ENCODE measurements around the gene GPRIN1. TPM values are rescaled to one million over a fixed set of nuclear protein-coding genes. Genes with fewer than 3 reads are reported as not detected.

The GPRIN1 gene
- total RNA-seq, 2 donors from 2014 or later, result 0.27 to 2.0 TPM

DNA sequence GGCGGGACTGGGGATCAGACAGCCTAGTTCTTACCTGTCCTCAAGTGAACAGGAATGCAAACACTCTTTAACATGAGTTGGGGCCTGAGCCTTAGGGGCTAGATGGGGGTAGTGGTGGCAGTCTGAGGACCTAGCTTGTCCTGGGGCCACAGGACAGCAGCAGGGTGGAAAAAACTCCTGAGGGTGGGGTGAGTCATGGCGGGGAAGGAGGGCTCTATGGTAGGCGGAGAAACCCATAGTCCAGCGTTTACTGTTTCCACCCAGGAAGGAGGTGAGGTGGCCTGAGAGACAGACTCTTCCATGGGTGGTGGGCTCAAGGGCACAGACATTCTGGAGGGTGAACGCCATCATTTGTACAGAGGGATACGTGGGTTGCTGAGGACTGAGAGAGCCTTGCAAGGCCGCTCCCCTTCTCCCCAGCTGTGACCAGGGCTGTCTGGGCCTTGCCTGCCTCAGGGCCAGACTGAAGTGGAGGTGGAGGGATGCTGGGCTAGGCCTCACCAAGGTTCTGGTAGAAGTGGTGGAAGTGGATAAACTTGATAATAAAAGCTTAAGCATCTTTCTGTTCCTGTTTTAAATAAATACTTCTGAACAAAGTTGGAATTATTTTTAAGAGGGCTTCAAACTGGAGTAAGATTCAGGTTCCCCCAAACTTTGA is 36.2 kb upstream of the GPRIN1 start:
- ATAC-seq (ENCODE audit: insufficient number of reproducible peaks, low FRiP score, low read depth), result no peak

DNA sequence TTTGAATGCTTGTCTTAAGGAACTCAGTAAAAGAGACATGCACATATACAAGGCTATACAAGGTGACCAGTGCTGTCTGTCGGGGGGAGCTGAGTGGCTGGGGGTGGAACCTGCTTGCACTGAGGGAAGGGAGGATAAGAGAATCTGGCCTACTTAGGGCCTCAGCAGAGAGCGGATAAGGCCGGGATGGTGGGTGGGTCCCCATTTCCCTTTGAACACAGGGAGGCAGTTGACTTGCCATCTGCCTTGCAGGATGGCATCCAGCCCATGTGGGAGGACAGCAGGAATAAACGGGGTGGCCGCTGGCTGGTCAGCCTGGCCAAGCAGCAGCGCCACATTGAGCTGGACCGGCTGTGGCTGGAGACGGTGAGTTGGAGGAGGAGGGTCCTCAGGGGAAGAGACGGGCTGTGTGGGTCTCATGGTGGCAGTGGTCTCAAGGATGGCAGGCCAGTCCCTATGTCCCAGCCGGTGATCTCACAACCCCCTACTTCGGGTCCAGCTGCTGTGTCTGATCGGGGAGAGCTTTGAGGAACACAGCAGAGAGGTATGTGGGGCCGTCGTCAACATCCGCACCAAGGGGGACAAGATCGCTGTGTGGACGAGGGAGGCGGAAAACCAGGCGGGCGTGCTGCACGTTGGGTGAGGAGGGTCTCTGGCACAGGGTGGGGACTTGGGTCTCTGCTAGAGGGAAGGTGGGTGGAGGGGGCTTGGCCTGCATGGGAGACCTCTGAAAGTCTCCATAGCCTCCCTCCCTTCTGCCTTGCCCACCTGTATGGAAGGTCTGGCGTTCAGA is 35.1 kb upstream of the GPRIN1 start:
- H3K27me3 ChIP-seq (replicated peaks; ENCODE audit: insufficient read depth), result no peaks in the 10 kb centered on the region
- ATAC-seq (ENCODE audit: insufficient number of reproducible peaks, low FRiP score, low read depth), result no peak
- TF ChIP-seq, protein P1, sequence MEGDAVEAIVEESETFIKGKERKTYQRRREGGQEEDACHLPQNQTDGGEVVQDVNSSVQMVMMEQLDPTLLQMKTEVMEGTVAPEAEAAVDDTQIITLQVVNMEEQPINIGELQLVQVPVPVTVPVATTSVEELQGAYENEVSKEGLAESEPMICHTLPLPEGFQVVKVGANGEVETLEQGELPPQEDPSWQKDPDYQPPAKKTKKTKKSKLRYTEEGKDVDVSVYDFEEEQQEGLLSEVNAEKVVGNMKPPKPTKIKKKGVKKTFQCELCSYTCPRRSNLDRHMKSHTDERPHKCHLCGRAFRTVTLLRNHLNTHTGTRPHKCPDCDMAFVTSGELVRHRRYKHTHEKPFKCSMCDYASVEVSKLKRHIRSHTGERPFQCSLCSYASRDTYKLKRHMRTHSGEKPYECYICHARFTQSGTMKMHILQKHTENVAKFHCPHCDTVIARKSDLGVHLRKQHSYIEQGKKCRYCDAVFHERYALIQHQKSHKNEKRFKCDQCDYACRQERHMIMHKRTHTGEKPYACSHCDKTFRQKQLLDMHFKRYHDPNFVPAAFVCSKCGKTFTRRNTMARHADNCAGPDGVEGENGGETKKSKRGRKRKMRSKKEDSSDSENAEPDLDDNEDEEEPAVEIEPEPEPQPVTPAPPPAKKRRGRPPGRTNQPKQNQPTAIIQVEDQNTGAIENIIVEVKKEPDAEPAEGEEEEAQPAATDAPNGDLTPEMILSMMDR (IDR thresholded peaks at IDR 0.05), result no peak

More for the DNA sequence above, 36.2 kb upstream of the GPRIN1 start:
- TF ChIP-seq, protein P1 (IDR thresholded peaks at IDR 0.05), result no peak
- Histone ChIP-seq H3K9me3 (no peaks in the 10 kb centered on the region), H3K27me3 (replicated peaks; ENCODE audit: insufficient read depth) (no peaks in the 10 kb centered on the region), H3K4me1 (ENCODE audit: control insufficient read depth in 1 of 2, low read depth in 2 of 2) (peaks cover 11 to 21% of the 10 kb centered on the region in 2 donors), H3K36me3 (no peaks in the 10 kb centered on the region), H3K4me3 (peak overlapping the region; percentile 94), H3K27ac (peak overlapping the region; percentile 58 to 78)
- DNase-seq (ENCODE audit: low spot score), result no peak

DNA sequence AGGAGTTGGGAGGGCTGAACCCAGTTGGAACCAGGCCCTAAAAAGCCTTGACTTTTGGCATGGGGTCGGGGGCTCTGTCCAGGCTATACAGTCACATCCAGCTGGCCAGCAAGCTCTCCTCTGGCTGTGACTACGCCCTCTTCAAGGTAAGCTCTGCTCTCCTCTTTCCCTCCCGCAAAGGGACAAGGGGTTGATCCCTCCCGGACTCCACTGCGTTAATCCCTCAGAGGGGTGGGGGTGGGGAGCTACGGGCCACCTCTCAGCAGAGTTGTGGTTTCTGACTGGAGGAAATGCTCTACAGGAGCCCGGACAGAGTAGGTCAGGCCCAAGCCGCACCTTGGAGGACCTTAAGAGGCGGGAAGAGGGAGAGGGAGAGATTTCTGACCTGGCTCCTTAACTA is 34.3 kb upstream of the GPRIN1 start:
- H3K9me3 ChIP-seq, result no peaks in the 10 kb centered on the region
- DNase-seq (ENCODE audit: low spot score), result no peak
- H3K4me1 ChIP-seq (ENCODE audit: control insufficient read depth in 1 of 2, low read depth in 2 of 2), result peaks cover 11 to 21% of the 10 kb centered on the region in 2 donors
- H3K27ac ChIP-seq, result no peak overlapping the region
- H3K27me3 ChIP-seq (replicated peaks; ENCODE audit: insufficient read depth), result no peaks in the 10 kb centered on the region
- TF ChIP-seq, protein P1 (IDR thresholded peaks at IDR 0.05), result no peak
- no peak overlapping the region for H3K4me3 ChIP-seq
- no peaks in the 10 kb centered on the region for H3K36me3 ChIP-seq
- ATAC-seq (ENCODE audit: insufficient number of reproducible peaks, low FRiP score, low read depth), result no peak

More for the DNA sequence above, 35.1 kb upstream of the GPRIN1 start:
- no peak for DNase-seq (ENCODE audit: low spot score)
- Histone ChIP-seq H3K4me3 (no peak overlapping the region), H3K9me3 (no peaks in the 10 kb centered on the region), H3K4me1 (ENCODE audit: control insufficient read depth in 1 of 2, low read depth in 2 of 2) (peaks cover 11 to 21% of the 10 kb centered on the region in 2 donors), H3K36me3 (no peaks in the 10 kb centered on the region), H3K27ac (no peak overlapping the region)

DNA sequence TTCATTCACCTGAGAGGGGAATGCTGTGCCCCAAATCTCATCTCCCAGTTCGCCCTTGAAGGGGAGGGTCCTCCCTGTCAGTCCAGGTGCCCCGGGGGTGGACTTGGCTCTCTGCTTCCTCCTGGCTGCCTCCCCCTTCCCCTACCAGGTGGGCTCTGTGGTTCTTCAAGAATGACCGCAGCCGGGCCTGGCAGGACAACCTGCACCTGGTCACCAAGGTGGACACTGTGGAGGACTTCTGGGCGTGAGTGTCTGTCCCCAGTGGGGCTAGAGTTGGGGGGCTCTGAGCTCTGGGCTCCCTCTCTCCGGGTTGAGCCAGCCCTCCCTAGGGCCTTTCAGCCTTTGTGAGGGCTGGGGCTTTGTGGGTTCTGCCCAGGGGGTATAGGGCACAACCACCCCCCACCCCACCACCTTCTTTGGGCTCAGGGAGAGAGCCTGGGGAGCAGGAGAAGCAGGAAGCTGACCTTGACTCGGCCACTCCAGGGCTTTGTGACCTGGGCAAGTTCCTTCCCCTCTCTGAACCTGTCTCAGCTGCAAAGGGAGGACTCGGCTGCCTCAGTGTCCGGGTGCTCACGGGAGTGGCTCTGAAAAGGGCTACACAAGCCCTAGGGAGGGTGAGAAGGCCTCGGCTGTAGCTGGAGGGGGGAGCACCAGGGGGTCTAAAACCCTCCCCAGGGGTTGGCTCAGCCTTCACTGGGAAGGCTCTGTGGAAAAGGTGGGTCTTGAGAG is 33.7 kb upstream of the GPRIN1 start:
- Histone ChIP-seq H3K4me3 (no peak overlapping the region), H3K9me3 (no peaks in the 10 kb centered on the region), H3K4me1 (ENCODE audit: control insufficient read depth in 1 of 2, low read depth in 2 of 2) (peaks cover 10 to 16% of the 10 kb centered on the region in 2 donors), H3K36me3 (no peaks in the 10 kb centered on the region), H3K27me3 (replicated peaks; ENCODE audit: insufficient read depth) (no peaks in the 10 kb centered on the region), H3K27ac (no peak overlapping the region)
- TF ChIP-seq, protein P1 (IDR thresholded peaks at IDR 0.05), result no peak
- DNase-seq (ENCODE audit: low spot score) (no peak), ATAC-seq (ENCODE audit: insufficient number of reproducible peaks, low FRiP score, low read depth) (no peak)
